Ishikawa (cell line): Measurements from ENCODE around the gene ZNF664.

Experiments
- CREB1 ChIP-seq: IDR thresholded peaks from 2 replicates; pipeline ENCODE4 v1.6.1; 2012; ENCODE audit warnings: low read depth
- EGR1 ChIP-seq: IDR thresholded peaks from 2 replicates; pipeline ENCODE4 v1.6.1; 2012
- EP300 ChIP-seq: IDR thresholded peaks from 2 replicates; pipeline ENCODE4 v1.6.1; 2012; ENCODE audit warnings: borderline replicate concordance
- MAX ChIP-seq: IDR thresholded peaks from 2 replicates; pipeline ENCODE4 v1.6.1; 2012
- NFIC ChIP-seq: IDR thresholded peaks from 2 replicates; pipeline ENCODE4 v1.6.1; 2012
- REST ChIP-seq: IDR thresholded peaks from 2 replicates; pipeline ENCODE4 v1.6.1; 2012; ENCODE audit warnings: low read depth, mild to moderate bottlenecking
- TAF1 ChIP-seq: IDR thresholded peaks from 2 replicates; pipeline ENCODE4 v1.6.1; 2012; ENCODE audit warnings: low read depth, mild to moderate bottlenecking
- TCF12 ChIP-seq: IDR thresholded peaks from 2 replicates; pipeline ENCODE4 v1.6.1; 2012; ENCODE audit warnings: low read depth
- TEAD4 ChIP-seq: IDR thresholded peaks from 2 replicates; pipeline ENCODE4 v1.6.1; 2012
- USF1 ChIP-seq: IDR thresholded peaks from 2 replicates; pipeline ENCODE4 v1.6.1; 2012
- YY1 ChIP-seq: IDR thresholded peaks from 2 replicates; pipeline ENCODE4 v1.6.1; 2012; ENCODE audit warnings: low read depth
- ZBTB7A ChIP-seq: IDR thresholded peaks from 2 replicates; pipeline ENCODE4 v1.6.1; 2012; ENCODE audit warnings: low read depth

- TF ChIP-seq EP300: no peak
- no peak for TF ChIP-seq MAX
- no peak for TF ChIP-seq NFIC
- TF ChIP-seq TAF1: no peak
- TF ChIP-seq REST: no peak
- no peak for TF ChIP-seq TCF12
- TF ChIP-seq USF1: no peak
- no peak for TF ChIP-seq CREB1
- no peak for TF ChIP-seq YY1
- TF ChIP-seq EGR1: no peak
- no peak for TF ChIP-seq ZBTB7A
- no peak for TF ChIP-seq TEAD4
These were observed 66.3 kb downstream of the ZNF664 start for GRCh38 chr12:124039276-124039675.
